GM12874 (cell line): ENCODE results near the gene POC1A.

ENCODE experiments used
- CTCF ChIP-seq: IDR thresholded peaks from 2 replicates; pipeline ENCODE4 v1.5.1; 2011; ENCODE audit warnings: low read depth, mild to moderate bottlenecking, control low read depth, low read length, moderate library complexity; ENCODE audit not compliant: insufficient read depth

POC1A gene

GRCh38 chr3:52069855-52070254 lies 84.4 kb downstream of the POC1A start:
- no peak for TF ChIP-seq CTCF

GRCh38 chr3:52069135-52069534 lies 85.1 kb downstream of the POC1A start:
- no peak for TF ChIP-seq CTCF

GRCh38 chr3:52068730-52069129 lies 85.5 kb downstream of the POC1A start:
- no peak for TF ChIP-seq CTCF

GRCh38 chr3:52068055-52068571 lies 86.1 kb downstream of the POC1A start:
- TF ChIP-seq CTCF, result no peak

- no peak for TF ChIP-seq CTCF
Observed at GRCh38 chr3:52067526-52067925, 86.7 kb downstream of the POC1A start.

- TF ChIP-seq CTCF, result no peak
Observed at GRCh38 chr3:52067046-52067445, 87.2 kb downstream of the POC1A start.

- no peak for TF ChIP-seq CTCF
Observed at GRCh38 chr3:52065264-52065756, 88.9 kb downstream of the POC1A start.
